ENCODE data around the gene CHERP.
"Not testable (repeated sequence)": the region's sequence is repeated elsewhere in the genome, so short reads cannot be mapped to it uniquely, and the experiment has no call there.

The CHERP gene

GRCh38 chr19:16518483-16519229 is 23.6 kb downstream of the CHERP start:
- DNase-seq = no peak

DNA sequence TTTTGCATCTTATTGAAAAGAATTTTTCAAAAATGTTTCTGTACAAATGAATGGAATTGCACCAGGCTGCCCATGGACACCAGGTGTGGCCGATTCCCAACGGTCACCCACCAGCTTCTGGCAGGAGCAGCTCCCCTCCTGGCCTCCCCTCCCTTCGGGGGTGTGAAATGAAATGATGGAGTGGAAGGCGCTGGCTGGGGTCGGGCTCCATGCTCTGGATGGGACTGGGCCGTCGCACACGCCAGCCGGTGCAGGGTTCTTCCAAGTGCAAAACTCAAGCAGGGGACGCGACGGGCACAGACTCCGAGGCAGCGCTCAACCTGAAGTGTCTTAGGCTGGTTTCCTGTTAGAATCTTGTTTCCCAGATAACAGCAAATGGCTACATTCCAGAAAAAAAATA is 24.2 kb downstream of the CHERP start:
- DNase-seq = no peak

GRCh38 chr19:16516923-16517610 is 25.2 kb downstream of the CHERP start:
- no peak for DNase-seq

- no peak for DNase-seq
These were observed 25.9 kb downstream of the CHERP start for GRCh38 chr19:16516381-16516780.

- no peak for DNase-seq
These were observed 27.7 kb downstream of the CHERP start for GRCh38 chr19:16514383-16515019.

DNA sequence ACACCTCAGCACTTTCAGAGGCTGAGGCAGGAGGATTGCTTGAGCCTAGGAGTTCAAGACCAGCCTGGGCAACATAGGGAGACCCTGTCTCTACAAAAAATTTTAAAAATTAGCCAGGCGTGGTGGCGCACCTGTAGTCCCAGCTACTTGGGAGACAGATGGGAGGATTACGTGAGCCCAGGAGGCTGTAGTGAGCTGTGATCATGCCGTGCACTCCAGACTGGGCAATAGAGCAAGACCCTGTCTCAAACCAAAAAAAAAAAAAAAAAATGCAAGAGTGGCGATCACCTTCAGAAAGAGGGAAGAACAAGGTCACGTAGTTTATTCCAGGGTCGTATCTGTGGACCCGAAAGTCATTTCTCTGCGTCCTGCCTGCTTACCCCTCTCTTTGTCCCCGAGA is 29.6 kb downstream of the CHERP start:
- not testable (repeated sequence) for DNase-seq

- no peak for DNase-seq
These were observed 32.8 kb downstream of the CHERP start for GRCh38 chr19:16509141-16510061.

GRCh38 chr19:16508546-16508945 is 33.7 kb downstream of the CHERP start:
- DNase-seq = no peak

- no peak for DNase-seq
These were observed 35.3 kb downstream of the CHERP start for GRCh38 chr19:16506961-16507360.

DNA sequence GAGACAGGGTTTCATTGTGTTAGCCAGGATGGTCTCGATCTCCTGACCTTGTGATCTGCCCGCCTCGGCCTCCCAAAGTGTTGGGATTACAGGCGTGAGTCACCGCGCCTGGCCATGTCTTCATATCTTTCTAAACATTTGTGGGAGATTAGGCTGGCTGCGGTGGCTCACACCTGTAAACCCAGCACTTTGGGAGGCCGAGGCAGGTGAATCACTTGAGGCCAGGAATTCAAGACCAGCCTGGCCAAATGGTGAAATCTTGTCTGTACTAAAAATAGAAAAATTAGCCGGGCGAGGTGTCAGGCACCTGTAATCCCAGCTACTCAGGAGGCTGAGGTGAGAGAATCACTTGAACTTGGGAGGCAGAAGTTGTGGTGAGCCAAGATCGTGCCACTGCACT is 36.1 kb downstream of the CHERP start:
- not testable (repeated sequence) for DNase-seq

DNA sequence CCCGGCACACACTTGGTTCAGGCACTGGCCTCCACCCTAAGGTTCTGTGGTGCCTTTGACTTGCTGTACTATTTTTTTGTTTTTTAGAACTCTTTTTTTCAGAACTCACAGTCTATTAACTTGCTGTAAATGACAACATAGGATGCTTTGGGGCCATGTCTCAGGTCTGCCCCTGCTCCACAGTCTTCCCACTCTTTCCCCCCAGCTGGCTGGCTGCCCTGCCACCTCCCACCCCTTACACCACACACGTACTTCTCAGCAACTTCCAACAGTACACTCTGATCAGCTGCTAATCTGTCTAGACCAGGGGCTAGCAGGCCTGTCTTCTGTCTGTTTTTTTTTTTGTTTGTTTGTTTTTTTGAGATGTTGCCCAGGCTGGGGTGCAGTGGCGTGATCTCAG is 38.0 kb downstream of the CHERP start:
- DNase-seq = no peak

GRCh38 chr19:16497837-16498236 is 44.4 kb downstream of the CHERP start:
- no peak for DNase-seq

- DNase-seq = no peak
These were observed 45.2 kb downstream of the CHERP start for GRCh38 chr19:16497042-16497441.

DNA sequence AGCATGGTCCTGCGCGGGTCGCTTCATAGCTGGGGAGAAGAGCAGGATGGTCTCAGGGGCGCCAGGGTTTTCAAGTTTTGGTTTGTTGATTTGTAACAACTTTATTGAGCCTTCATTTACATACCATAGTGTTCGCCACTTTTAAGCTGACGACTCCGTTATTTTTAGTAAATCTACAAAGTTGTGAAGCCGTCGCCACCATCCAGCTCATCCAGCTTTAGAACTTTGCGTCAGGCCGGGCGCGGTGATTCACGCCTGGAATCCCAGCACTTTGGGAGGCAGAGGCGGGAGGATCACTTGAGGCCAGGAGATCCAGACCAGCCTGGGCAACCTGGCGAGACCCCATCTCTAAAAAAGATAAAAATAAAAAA is 45.6 kb downstream of the CHERP start:
- DNase-seq = no peak

DNA sequence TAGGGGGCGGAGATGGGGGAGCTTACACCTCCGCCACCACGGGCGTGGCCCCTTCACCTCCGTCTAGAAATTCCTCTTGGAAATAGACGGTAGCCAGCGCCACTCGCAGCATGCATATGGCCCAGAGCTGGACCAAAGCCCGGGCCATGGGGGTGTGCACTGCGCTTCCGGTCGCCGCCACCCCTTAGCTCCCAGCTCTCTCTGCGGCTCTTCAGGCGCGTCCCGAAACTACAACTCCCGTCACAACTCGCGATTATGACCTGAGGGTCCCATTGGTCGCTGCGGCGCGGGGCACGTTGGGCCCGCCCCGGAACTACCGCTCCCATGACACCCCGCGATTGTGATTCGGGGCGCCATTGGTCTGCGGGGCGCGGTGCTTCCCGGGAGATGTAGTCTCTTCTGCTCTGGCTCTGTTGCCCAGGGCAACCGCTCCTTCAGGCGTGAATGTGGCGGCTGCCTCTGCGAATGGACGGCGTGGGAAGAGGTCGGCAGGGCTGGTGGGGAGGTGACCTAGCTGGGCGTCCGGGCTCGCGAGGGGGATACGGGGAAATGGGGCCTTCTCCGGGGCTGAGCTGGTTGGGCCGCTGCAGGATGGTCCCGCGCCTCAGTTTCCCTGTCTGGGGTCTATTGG is 46.1 kb downstream of the CHERP start, which contains the start of the genes C19orf44 and CALR3:
Gene C19orf44, plus strand, starts transcription at position 413 of the 631 bp plus-strand sequence. CDS start 4,399 bp downstream, outside the sequence.
Gene CALR3, minus strand, starts transcription at position 186 of the 631 bp plus-strand sequence. Its CDS starts 38 bp downstream, at position 148.
- peak; percentile 100 for DNase-seq

DNA sequence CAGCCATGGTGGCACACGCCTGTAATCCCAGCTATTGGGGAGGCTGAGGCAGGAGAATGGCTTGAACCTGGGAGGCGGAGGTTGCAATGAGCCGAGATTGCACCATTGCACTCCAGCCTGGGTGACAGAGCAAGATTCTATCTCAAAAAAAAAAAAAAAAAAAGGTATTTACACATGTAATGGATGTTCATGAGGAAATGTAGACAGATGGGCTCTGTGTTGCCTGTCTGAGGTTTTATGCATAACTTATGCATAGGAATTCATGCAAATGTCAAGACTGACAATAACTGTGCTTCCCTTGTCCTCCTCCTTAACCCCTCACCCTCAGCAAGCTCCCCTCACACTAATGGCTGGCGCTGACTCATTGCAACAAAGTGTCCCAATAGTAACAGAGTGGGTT is 55.8 kb downstream of the CHERP start:
- DNase-seq = not testable (repeated sequence)

- no peak for DNase-seq
These were observed 59.5 kb downstream of the CHERP start for GRCh38 chr19:16482745-16483144.

- DNase-seq = no peak
These were observed 64.9 kb downstream of the CHERP start for GRCh38 chr19:16477311-16477710.

GRCh38 chr19:16476401-16476800 is 65.8 kb downstream of the CHERP start:
- no peak for DNase-seq

DNA sequence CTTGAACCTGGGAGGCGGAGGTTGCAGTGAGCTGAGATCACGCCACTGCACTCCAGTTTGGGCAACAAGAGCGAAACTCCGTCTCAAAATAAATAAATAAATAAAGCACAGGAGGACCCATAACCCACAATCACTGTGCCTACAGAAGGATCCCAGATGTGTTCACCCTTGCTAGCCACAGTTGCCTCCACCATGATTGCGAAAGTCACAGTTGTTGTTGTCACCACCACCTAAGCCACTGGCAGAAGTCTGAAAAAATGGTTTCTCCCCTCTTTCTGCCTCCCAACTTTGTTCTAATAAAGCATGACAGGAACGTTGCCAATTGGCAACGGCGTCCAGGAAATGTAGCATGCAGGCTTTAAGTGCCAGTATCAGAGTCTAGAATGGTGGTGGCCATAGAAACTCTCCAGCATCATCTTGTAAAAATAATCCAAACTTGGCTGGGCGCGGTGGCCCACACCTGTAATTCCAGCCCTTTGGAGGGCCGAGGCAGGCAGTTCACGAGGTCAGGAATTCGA is 68.3 kb downstream of the CHERP start:
- DNase-seq = no peak

DNA sequence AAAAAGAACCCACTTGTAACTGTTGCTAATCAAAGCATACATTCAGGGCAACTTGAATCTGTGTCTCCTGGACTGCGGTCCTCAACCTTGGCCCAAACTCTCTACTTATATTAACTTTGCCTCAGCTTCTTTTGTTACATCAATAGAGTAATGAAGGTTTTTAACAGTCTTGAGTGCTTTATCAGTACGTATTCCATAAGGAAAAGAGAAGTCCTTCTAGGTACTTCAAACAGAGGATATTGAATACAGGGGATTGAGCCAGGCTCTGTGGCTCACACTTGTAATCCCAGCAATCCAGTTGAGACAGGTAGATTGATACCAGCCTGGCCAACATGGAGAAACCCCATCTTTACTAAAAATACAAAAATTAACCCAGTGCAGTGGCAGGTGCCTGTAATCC is 69.2 kb downstream of the CHERP start:
- DNase-seq = no peak

DNA sequence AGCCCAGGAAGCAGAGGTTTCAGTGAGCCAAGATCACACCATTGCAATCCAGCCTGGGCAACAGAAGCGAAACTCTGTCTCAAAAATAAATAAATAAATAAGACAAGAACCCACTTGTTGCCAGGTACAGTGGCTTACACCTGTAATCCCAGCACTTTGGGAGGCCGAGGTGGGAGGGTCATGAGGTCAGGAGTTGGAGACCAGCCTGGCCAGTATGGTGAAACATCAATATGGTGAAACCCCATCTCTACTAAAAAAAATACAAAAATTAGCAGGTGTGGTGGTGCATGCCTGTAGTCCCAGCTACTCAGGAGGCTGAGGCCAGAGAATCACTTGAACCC is 69.7 kb downstream of the CHERP start:
- not testable (repeated sequence) for DNase-seq

Data from SHP77 treated with DMSO at 0.1 percent for 48 hours (cell line).